ENCODE measurements around the gene RALGPS2. TPM values are rescaled to one million over a fixed set of nuclear protein-coding genes. Genes with fewer than 3 reads are reported as not detected.

The RALGPS2 gene
- total and polyA plus RNA-seq, 2 experiments from 2014 or later: 18.1 to 49.6 TPM

GRCh38 chr1:178797590-178797989 lies 72.5 kb downstream of the RALGPS2 start:
- Histone ChIP-seq H3K4me1 (ENCODE audit: insufficient read depth) (no peaks in the 10 kb centered on the region), H4K20me1 (ENCODE audit: insufficient read depth) (no peaks in the 10 kb centered on the region), H3K4me3 (no peak overlapping the region), H3K36me3 (ENCODE audit: low read depth) (no peaks in the 10 kb centered on the region), H3K79me2 (ENCODE audit: insufficient read depth) (peaks cover 26% of the 10 kb centered on the region; the same call in 1 of the 2 replicates), H3K9me2 (ENCODE audit: insufficient read depth) (no peaks in the 10 kb centered on the region), H3K4me2 (ENCODE audit: unreplicated experiment) (no peak overlapping the region), H3K27ac (no peak overlapping the region), H3K9ac (no peak overlapping the region), H3K27me3 (replicated peaks; ENCODE audit: insufficient read depth) (no peaks in the 10 kb centered on the region), H2AFZ (no peak overlapping the region), H3F3A (ENCODE audit: insufficient read depth) (peaks cover 4% of the 10 kb centered on the region; the same call in 1 of the 2 replicates), H3K9me3 (ENCODE audit: low read depth) (no peaks in the 10 kb centered on the region)
- DNase-seq: no peak
- TF ChIP-seq EZH2phosphoT487 (IDR thresholded peaks at IDR 0.05; ENCODE audit: insufficient read depth, low read depth) (no peak), EZH2 (IDR thresholded peaks at IDR 0.05; ENCODE audit: insufficient read depth, poor library complexity, severe bottlenecking) (no peak)
- in situ Hi-C loops (cut with MboI): no loop called here
- WGBS, 2 experiments (ENCODE audit: low coverage in 1 of 2, low lambda C conversion rate in 2 of 2, missing lambda C conversion rate in 2 of 2): 97 to 99% methylated on average over 2 of the region's 2 CpGs

- Histone ChIP-seq H3K9me3 (ENCODE audit: low read depth) (no peaks in the 10 kb centered on the region), H3K4me2 (ENCODE audit: unreplicated experiment) (no peak overlapping the region), H3K36me3 (ENCODE audit: low read depth) (peaks cover 4% of the 10 kb centered on the region; the same call in 1 of the 2 replicates), H3K9ac (no peak overlapping the region), H3K27ac (no peak overlapping the region), H3F3A (ENCODE audit: insufficient read depth) (peaks cover 4% of the 10 kb centered on the region; the same call in 1 of the 2 replicates), H3K9me2 (ENCODE audit: insufficient read depth) (no peaks in the 10 kb centered on the region), H3K79me2 (ENCODE audit: insufficient read depth) (peaks cover 26% of the 10 kb centered on the region; the same call in 1 of the 2 replicates), H3K4me3 (no peak overlapping the region), H3K4me1 (ENCODE audit: insufficient read depth) (no peaks in the 10 kb centered on the region), H3K27me3 (replicated peaks; ENCODE audit: insufficient read depth) (no peaks in the 10 kb centered on the region), H2AFZ (no peak overlapping the region), H4K20me1 (ENCODE audit: insufficient read depth) (no peaks in the 10 kb centered on the region)
- no peak for DNase-seq
- 90 to 92% methylated on average over 6 of the region's 6 CpGs for WGBS, 2 experiments (ENCODE audit: low coverage in 1 of 2, low lambda C conversion rate in 2 of 2, missing lambda C conversion rate in 2 of 2)
- in situ Hi-C loops (cut with MboI): no loop called here
- TF ChIP-seq EZH2 (IDR thresholded peaks at IDR 0.05; ENCODE audit: insufficient read depth, poor library complexity, severe bottlenecking): no peak
- no peak for TF ChIP-seq EZH2phosphoT487 (IDR thresholded peaks at IDR 0.05; ENCODE audit: insufficient read depth, low read depth)
Measured at GRCh38 chr1:178798232-178798861, 73.3 kb downstream of the RALGPS2 start.

GRCh38 chr1:178802873-178803272 lies 77.8 kb downstream of the RALGPS2 start:
- Histone ChIP-seq H3K27me3 (replicated peaks; ENCODE audit: insufficient read depth) (no peaks in the 10 kb centered on the region), H4K20me1 (ENCODE audit: insufficient read depth) (no peaks in the 10 kb centered on the region), H3K4me1 (ENCODE audit: insufficient read depth) (no peaks in the 10 kb centered on the region), H3K4me3 (no peak overlapping the region), H3K36me3 (ENCODE audit: low read depth) (peaks cover 8% of the 10 kb centered on the region; the same call in 1 of the 2 replicates), H2AFZ (no peak overlapping the region), H3K27ac (no peak overlapping the region), H3K79me2 (ENCODE audit: insufficient read depth) (peaks cover 50% of the 10 kb centered on the region), H3F3A (ENCODE audit: insufficient read depth) (no peaks in the 10 kb centered on the region), H3K9me2 (ENCODE audit: insufficient read depth) (no peaks in the 10 kb centered on the region), H3K9ac (no peak overlapping the region), H3K9me3 (ENCODE audit: low read depth) (no peaks in the 10 kb centered on the region), H3K4me2 (ENCODE audit: unreplicated experiment) (no peak overlapping the region)
- 97 to 98% methylated on average over 3 of the region's 3 CpGs for WGBS, 2 experiments (ENCODE audit: low coverage in 1 of 2, low lambda C conversion rate in 2 of 2, missing lambda C conversion rate in 2 of 2)
- no peak for TF ChIP-seq EZH2phosphoT487 (IDR thresholded peaks at IDR 0.05; ENCODE audit: insufficient read depth, low read depth)
- no peak for TF ChIP-seq EZH2 (IDR thresholded peaks at IDR 0.05; ENCODE audit: insufficient read depth, poor library complexity, severe bottlenecking)
- no peak for DNase-seq
- in situ Hi-C loops (cut with MboI): no loop called here

GRCh38 chr1:178806665-178807300 lies 81.7 kb downstream of the RALGPS2 start:
- H4K20me1 ChIP-seq (ENCODE audit: insufficient read depth): no peaks in the 10 kb centered on the region
- no peak for DNase-seq
- H3F3A ChIP-seq (ENCODE audit: insufficient read depth): no peaks in the 10 kb centered on the region
- no peaks in the 10 kb centered on the region for H3K9me3 ChIP-seq (ENCODE audit: low read depth)
- H3K27me3 ChIP-seq (replicated peaks; ENCODE audit: insufficient read depth): no peaks in the 10 kb centered on the region
- no peaks in the 10 kb centered on the region for H3K9me2 ChIP-seq (ENCODE audit: insufficient read depth)
- H3K27ac ChIP-seq: no peak overlapping the region
- H3K79me2 ChIP-seq (ENCODE audit: insufficient read depth): peaks cover 54% of the 10 kb centered on the region
- whole genome bisulfite sequencing, 2 experiments (ENCODE audit: low coverage in 1 of 2, low lambda C conversion rate in 2 of 2, missing lambda C conversion rate in 2 of 2): 96% methylated on average over 9 of the region's 9 CpGs
- no peak overlapping the region for H2AFZ ChIP-seq
- no peaks in the 10 kb centered on the region for H3K4me1 ChIP-seq (ENCODE audit: insufficient read depth)
- H3K4me2 ChIP-seq (ENCODE audit: unreplicated experiment): no peak overlapping the region
- H3K36me3 ChIP-seq (ENCODE audit: low read depth): peaks cover 17% of the 10 kb centered on the region
- in situ Hi-C loops (cut with MboI): no loop called here
- no peak overlapping the region for H3K9ac ChIP-seq
- TF ChIP-seq EZH2 (IDR thresholded peaks at IDR 0.05; ENCODE audit: insufficient read depth, poor library complexity, severe bottlenecking) (no peak), EZH2phosphoT487 (IDR thresholded peaks at IDR 0.05; ENCODE audit: insufficient read depth, low read depth) (no peak)
- H3K4me3 ChIP-seq: no peak overlapping the region
